Effector memory CD4-positive, alpha-beta T cell (primary cell): ENCODE results near the gene IGSF3.
"Not testable (repeated sequence)": the region's sequence is repeated elsewhere in the genome, so short reads cannot be mapped to it uniquely, and the experiment has no call there.

Experiments
- DNase-seq, 3 donors: peaks; one replicate each; pipeline ENCODE4 v3.0.0-alpha.2; 2020
- H3K27ac ChIP-seq: 2 replicates; pipeline ENCODE4 v1.7.0; 2013; ENCODE audit warnings: mild to moderate bottlenecking, low read length, moderate library complexity; ENCODE audit not compliant: insufficient read depth, poor library complexity, severe bottlenecking
- H3K27me3 ChIP-seq: replicated peaks from 2 replicates; pipeline ENCODE4 v1.7.0; 2013; ENCODE audit warnings: mild to moderate bottlenecking, low read length; ENCODE audit not compliant: insufficient read depth, control insufficient read depth, poor library complexity, severe bottlenecking
- H3K36me3 ChIP-seq: 2 replicates; pipeline ENCODE4 v1.7.0; 2013; ENCODE audit warnings: mild to moderate bottlenecking, low read length, moderate library complexity; ENCODE audit not compliant: control insufficient read depth, insufficient read depth
- H3K4me1 ChIP-seq: 2 replicates; pipeline ENCODE4 v1.7.0; 2013; ENCODE audit warnings: low read length, mild to moderate bottlenecking; ENCODE audit not compliant: control insufficient read depth, insufficient read depth, poor library complexity, severe bottlenecking
- H3K4me3 ChIP-seq: 2 replicates; pipeline ENCODE4 v1.7.0; 2013; ENCODE audit warnings: low read length, low read depth, mild to moderate bottlenecking; ENCODE audit not compliant: insufficient read depth, poor library complexity, severe bottlenecking
- H3K9me3 ChIP-seq: 2 replicates; pipeline ENCODE4 v1.7.0; 2013; ENCODE audit warnings: mild to moderate bottlenecking, low read length, moderate library complexity; ENCODE audit not compliant: control insufficient read depth

IGSF3 gene

GRCh38 chr1:116649041-116649440, 18.5 kb downstream of the IGSF3 start:
- H3K4me1 ChIP-seq, H3K27ac ChIP-seq, H3K9me3 ChIP-seq, H3K4me3 ChIP-seq, DNase-seq, H3K27me3 ChIP-seq, H3K36me3 ChIP-seq: not testable (repeated sequence)

- not testable (repeated sequence) for H3K36me3 ChIP-seq, H3K27me3 ChIP-seq, H3K4me3 ChIP-seq, DNase-seq, H3K9me3 ChIP-seq, H3K27ac ChIP-seq, H3K4me1 ChIP-seq
Observed at GRCh38 chr1:116648325-116648724, 19.2 kb downstream of the IGSF3 start.

GRCh38 chr1:116647186-116647585, 20.3 kb downstream of the IGSF3 start:
- not testable (repeated sequence) for H3K9me3 ChIP-seq, H3K4me1 ChIP-seq, H3K27ac ChIP-seq, H3K36me3 ChIP-seq, H3K27me3 ChIP-seq, DNase-seq, H3K4me3 ChIP-seq

- H3K4me3 ChIP-seq, H3K36me3 ChIP-seq, H3K27ac ChIP-seq: not testable (repeated sequence)
Observed at GRCh38 chr1:116646673-116647170, 20.8 kb downstream of the IGSF3 start.

GRCh38 chr1:116645802-116646672, 21.5 kb downstream of the IGSF3 start:
- H3K9me3 ChIP-seq, H3K4me1 ChIP-seq, H3K36me3 ChIP-seq, H3K27ac ChIP-seq, DNase-seq, H3K27me3 ChIP-seq, H3K4me3 ChIP-seq: not testable (repeated sequence)

More at GRCh38 chr1:116646673-116647170, 20.8 kb downstream of the IGSF3 start:
- DNase-seq, H3K27me3 ChIP-seq, H3K9me3 ChIP-seq, H3K4me1 ChIP-seq: not testable (repeated sequence)

- not testable (repeated sequence) for H3K4me1 ChIP-seq, DNase-seq, H3K9me3 ChIP-seq
Observed at GRCh38 chr1:116644993-116645392, 22.5 kb downstream of the IGSF3 start.

GRCh38 chr1:116644096-116644495, 23.4 kb downstream of the IGSF3 start:
- H3K27me3 ChIP-seq, H3K9me3 ChIP-seq, H3K27ac ChIP-seq, H3K36me3 ChIP-seq, H3K4me3 ChIP-seq, H3K4me1 ChIP-seq, DNase-seq: not testable (repeated sequence)

More at GRCh38 chr1:116644993-116645392, 22.5 kb downstream of the IGSF3 start:
- H3K27me3 ChIP-seq, H3K27ac ChIP-seq, H3K36me3 ChIP-seq, H3K4me3 ChIP-seq: not testable (repeated sequence)

GRCh38 chr1:116643281-116643751, 24.2 kb downstream of the IGSF3 start:
- not testable (repeated sequence) for H3K36me3 ChIP-seq, H3K4me1 ChIP-seq, H3K27me3 ChIP-seq, H3K4me3 ChIP-seq, DNase-seq, H3K27ac ChIP-seq, H3K9me3 ChIP-seq

GRCh38 chr1:116642311-116643280, 24.9 kb downstream of the IGSF3 start:
- not testable (repeated sequence) for H3K4me3 ChIP-seq, H3K27me3 ChIP-seq, H3K4me1 ChIP-seq, H3K36me3 ChIP-seq, H3K9me3 ChIP-seq, H3K27ac ChIP-seq, DNase-seq
